ACHN (cell line): Measurements from ENCODE around the gene NFE2L1.
"Not testable (repeated sequence)": the region's sequence is repeated elsewhere in the genome, so short reads cannot be mapped to it uniquely, and the experiment has no call there.

ENCODE experiments used
- DNase-seq: peaks from one replicate; pipeline ENCODE4 v3.0.0-alpha.2; 2015
- in situ Hi-C: cut with HindIII; loops from 2 replicates; pipeline ENCODE4 v1.10.0; 2017; ENCODE audit warnings: low sequenced_read_pairs, low pct_ligation_motif_present, low pct_unique_long_range_greater_than_20kb

Gene NFE2L1

GRCh38 chr17:48017817-48018158, 30.4 kb upstream of the NFE2L1 start:
- DNase-seq, in situ Hi-C loops: not testable (repeated sequence)

GRCh38 chr17:48021934-48022333, 26.2 kb upstream of the NFE2L1 start:
- in situ Hi-C loops: no loop called here

GRCh38 chr17:48022901-48023300, 25.3 kb upstream of the NFE2L1 start:
- in situ Hi-C loops: no loop called here
- no peak for DNase-seq

More at GRCh38 chr17:48021934-48022333, 26.2 kb upstream of the NFE2L1 start:
- no peak for DNase-seq

GRCh38 chr17:48023400-48024148, 24.6 kb upstream of the NFE2L1 start:
- peak; percentile 94 for DNase-seq
- in situ Hi-C loops: no loop called here

GRCh38 chr17:48024149-48025039, 23.8 kb upstream of the NFE2L1 start:
- peak; percentile 61 for DNase-seq
- in situ Hi-C loops: no loop called here

- in situ Hi-C loops: no loop called here
- DNase-seq: peak; percentile 97
Measured at GRCh38 chr17:48025040-48025903, 22.9 kb upstream of the NFE2L1 start.

GRCh38 chr17:48025904-48026501, 22.2 kb upstream of the NFE2L1 start:
- in situ Hi-C loops: no loop called here
- DNase-seq: peak; percentile 16

GRCh38 chr17:48026502-48027321, 21.4 kb upstream of the NFE2L1 start:
- peak; percentile 80 for DNase-seq
- in situ Hi-C loops: no loop called here

GRCh38 chr17:48027322-48027981, 20.7 kb upstream of the NFE2L1 start:
- no peak for DNase-seq
- in situ Hi-C loops: no loop called here

GRCh38 chr17:48028736-48029135, 19.4 kb upstream of the NFE2L1 start:
- DNase-seq: no peak
- in situ Hi-C loops: no loop called here

GRCh38 chr17:48030531-48030930, 17.6 kb upstream of the NFE2L1 start:
- DNase-seq: no peak
- in situ Hi-C loops: no loop called here

GRCh38 chr17:48031966-48032365, 16.2 kb upstream of the NFE2L1 start:
- in situ Hi-C loops: no loop called here
- DNase-seq: no peak

GRCh38 chr17:48034734-48035133, 13.4 kb upstream of the NFE2L1 start:
- DNase-seq, in situ Hi-C loops: not testable (repeated sequence)

GRCh38 chr17:48036693-48037035, 11.5 kb upstream of the NFE2L1 start:
- in situ Hi-C loops: no loop called here
- no peak for DNase-seq

- DNase-seq: peak; percentile 56
- in situ Hi-C loops: no loop called here
Measured at GRCh38 chr17:48037036-48037837, 10.9 kb upstream of the NFE2L1 start, which contains the start of gene COPZ2. COPZ2 (minus strand) TSS chr17:48037797; CDS start chr17:48037777, 20 bp downstream.

GRCh38 chr17:48037838-48038323, 10.3 kb upstream of the NFE2L1 start:
- DNase-seq: no peak
- in situ Hi-C loops: no loop called here
